Measurements from ENCODE around the gene AMDHD2. TPM values are rescaled to one million over a fixed set of nuclear protein-coding genes. Genes with fewer than 3 reads are reported as not detected.
"Not testable (repeated sequence)": the region's sequence is repeated elsewhere in the genome, so short reads cannot be mapped to it uniquely, and the experiment has no call there.

AMDHD2 gene
- total RNA-seq, 1 donor from 2014 or later, result 11.7 TPM

DNA sequence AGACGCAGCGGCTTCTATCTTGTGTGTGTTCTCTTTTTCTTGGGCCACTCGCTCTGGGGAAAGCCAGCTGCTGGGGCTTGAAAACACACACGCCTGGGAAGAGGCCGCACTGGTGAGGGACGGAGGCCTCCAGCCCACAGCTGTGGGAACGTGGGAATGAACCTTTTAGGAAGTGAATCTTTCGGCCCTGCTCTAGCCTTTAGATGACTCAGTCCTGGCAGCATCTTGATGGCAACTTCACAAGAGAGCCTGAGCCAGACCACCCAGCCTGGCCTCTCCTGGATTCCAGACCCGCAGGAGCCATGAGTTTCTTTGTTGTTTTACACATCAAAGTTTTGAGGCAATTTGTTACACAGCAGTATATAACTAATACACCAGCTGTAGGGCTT lies 15.4 kb downstream of the AMDHD2 start:
- Mint-ChIP-seq H3K27me3 (ENCODE audit: insufficient read depth, low read depth) (peaks cover 20% of the 10 kb centered on the region), H3K4me3 (peak overlapping the region; percentile 63), H3K27ac (no peak overlapping the region), H3K9me3 (no peaks in the 10 kb centered on the region), H3K4me1 (peaks cover 31% of the 10 kb centered on the region), H3K36me3 (no peaks in the 10 kb centered on the region)
- peaks cover 6% of the 10 kb centered on the region for H3F3A ChIP-seq (ENCODE audit: low read depth)
- H3K27me3 ChIP-seq, result peaks cover 13% of the 10 kb centered on the region
- H2AFZ ChIP-seq (replicated peaks), result no peak overlapping the region
- H3K36me3 ChIP-seq, result no peaks in the 10 kb centered on the region
- no peak overlapping the region for H3K9ac ChIP-seq
- H3K9me3 ChIP-seq (ENCODE audit: low read depth), result no peaks in the 10 kb centered on the region
- TF ChIP-seq, protein P1, sequence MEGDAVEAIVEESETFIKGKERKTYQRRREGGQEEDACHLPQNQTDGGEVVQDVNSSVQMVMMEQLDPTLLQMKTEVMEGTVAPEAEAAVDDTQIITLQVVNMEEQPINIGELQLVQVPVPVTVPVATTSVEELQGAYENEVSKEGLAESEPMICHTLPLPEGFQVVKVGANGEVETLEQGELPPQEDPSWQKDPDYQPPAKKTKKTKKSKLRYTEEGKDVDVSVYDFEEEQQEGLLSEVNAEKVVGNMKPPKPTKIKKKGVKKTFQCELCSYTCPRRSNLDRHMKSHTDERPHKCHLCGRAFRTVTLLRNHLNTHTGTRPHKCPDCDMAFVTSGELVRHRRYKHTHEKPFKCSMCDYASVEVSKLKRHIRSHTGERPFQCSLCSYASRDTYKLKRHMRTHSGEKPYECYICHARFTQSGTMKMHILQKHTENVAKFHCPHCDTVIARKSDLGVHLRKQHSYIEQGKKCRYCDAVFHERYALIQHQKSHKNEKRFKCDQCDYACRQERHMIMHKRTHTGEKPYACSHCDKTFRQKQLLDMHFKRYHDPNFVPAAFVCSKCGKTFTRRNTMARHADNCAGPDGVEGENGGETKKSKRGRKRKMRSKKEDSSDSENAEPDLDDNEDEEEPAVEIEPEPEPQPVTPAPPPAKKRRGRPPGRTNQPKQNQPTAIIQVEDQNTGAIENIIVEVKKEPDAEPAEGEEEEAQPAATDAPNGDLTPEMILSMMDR (IDR thresholded peaks at IDR 0.05), result no peak
- no peak for TF ChIP-seq EZH2phosphoT487 (IDR thresholded peaks at IDR 0.05)
- no peak for TF ChIP-seq EZH2 (IDR thresholded peaks at IDR 0.05)
- no peak overlapping the region for H3K4me2 ChIP-seq
- peaks cover 22% of the 10 kb centered on the region for H3K79me2 ChIP-seq (ENCODE audit: low read depth)
- H3K27ac ChIP-seq, result no peak overlapping the region
- H4K20me1 ChIP-seq (ENCODE audit: low read depth), result peaks cover 16% of the 10 kb centered on the region
- H3K4me3 ChIP-seq, result no peak overlapping the region
- DNase-seq (ENCODE audit: low spot score), result no peak
- no peaks in the 10 kb centered on the region for H3K4me1 ChIP-seq

DNA sequence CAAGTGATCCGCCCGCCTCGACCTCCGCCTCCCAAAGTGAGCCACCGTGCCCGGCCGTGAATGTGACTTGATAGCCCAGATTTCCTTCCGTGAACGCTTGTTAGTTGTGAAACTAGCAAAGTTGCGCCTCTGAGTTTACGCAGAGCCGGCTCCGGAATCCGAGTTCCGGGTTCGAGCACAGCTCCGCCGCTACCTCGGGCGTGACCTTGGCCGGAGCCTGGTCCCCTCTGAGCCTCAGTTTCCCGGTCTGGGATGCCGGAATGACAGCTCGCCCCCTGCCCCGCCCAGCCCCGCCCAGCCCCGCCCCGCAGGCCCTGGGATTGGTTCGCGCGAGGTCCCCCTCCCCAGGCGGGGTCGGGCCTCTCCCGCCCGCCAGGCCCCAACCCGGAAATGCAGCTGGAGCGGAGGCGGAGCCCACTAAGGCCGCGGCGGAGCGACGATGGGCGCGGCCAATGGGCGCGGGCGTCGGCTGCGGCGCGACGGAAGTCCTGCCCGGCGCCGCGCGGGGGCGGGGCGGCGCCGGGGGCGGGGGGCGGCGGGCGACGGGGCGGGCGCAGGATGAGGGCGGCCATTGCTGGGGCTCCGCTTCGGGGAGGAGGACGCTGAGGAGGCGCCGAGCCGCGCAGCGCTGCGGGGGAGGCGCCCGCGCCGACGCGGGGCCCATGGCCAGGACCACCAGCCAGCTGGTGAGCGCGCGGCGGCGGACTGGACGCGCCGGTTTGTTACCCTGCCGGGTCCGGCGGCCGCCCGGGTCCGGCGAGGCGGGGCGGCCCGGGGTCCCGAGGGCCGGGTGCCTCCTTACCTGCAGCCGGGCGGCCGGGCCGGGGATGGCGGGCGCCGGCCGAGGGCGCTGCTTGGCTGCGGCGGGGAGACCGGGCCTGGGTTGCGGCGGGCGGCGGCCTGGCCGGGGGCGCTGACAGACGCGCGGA lies 17.5 kb downstream of the AMDHD2 start, which contains the start of gene PDPK1:
PDPK1 (plus strand) TSS at position 571 of the 929 bp plus-strand sequence; CDS start at position 663, 92 bp downstream.
- peaks cover 30% of the 10 kb centered on the region for H3K4me1 Mint-ChIP-seq
- no peaks in the 10 kb centered on the region for H3K9me3 Mint-ChIP-seq
- Histone ChIP-seq H3K79me2 (ENCODE audit: low read depth) (peaks cover 30% of the 10 kb centered on the region), H3K9me3 (ENCODE audit: low read depth) (no peaks in the 10 kb centered on the region), H3K9ac (no peak within 1 kb of the TSS), H3K27me3 (peaks cover 10% of the 10 kb centered on the region), H3K27ac (no peak within 1 kb of the TSS), H3K36me3 (no peaks in the 10 kb centered on the region), H3K4me1 (no peaks in the 10 kb centered on the region), H4K20me1 (ENCODE audit: low read depth) (peaks cover 16% of the 10 kb centered on the region), H2AFZ (replicated peaks) (no peak within 1 kb of the TSS), H3K4me2 (peak within 1 kb of the TSS; percentile 84), H3F3A (ENCODE audit: low read depth) (no peaks in the 10 kb centered on the region), H3K4me3 (peak within 1 kb of the TSS; percentile 64)
- H3K27me3 Mint-ChIP-seq (ENCODE audit: insufficient read depth, low read depth), result peaks cover 15% of the 10 kb centered on the region
- H3K27ac Mint-ChIP-seq, result no peak within 1 kb of the TSS
- H3K36me3 Mint-ChIP-seq, result no peaks in the 10 kb centered on the region
- H3K4me3 Mint-ChIP-seq, result peak within 1 kb of the TSS; percentile 87
- peak; percentile 99 for DNase-seq (ENCODE audit: low spot score)
- TF ChIP-seq EZH2 (IDR thresholded peaks at IDR 0.05) (no peak), EZH2phosphoT487 (IDR thresholded peaks at IDR 0.05) (no peak)
- TF ChIP-seq, protein P1 (IDR thresholded peaks at IDR 0.05), result no peak

DNA sequence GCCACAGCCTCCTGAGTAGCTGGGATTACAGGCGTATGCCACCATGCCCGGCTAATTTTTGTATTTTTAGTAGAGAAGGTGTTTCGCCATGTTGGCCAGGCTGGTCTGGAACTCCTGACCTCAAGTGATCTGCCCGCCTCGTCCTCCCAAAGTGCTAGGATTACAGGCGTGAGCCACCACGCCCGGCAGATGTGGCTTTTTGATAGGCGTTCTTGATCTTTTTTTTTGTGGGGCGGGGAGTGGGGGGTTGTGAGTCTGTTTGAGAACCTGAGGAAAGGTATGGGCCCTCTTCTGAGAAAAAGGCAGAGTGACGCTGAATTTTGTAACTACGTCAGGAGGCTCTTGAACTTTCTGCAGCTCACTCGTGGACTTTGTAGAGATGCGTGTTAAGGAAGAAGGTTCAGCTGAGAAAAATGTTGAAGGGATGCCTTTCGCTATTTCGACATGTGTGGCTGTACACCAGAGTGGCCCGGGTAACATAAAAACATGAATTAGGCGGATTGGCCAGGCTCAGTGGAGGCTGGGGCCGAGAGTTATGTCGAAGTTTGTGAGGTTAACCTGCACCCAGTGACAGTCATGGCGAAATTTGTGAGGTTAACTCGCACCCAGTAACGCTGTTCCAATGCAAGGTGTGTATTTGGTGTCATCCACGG lies 19.1 kb downstream of the AMDHD2 start:
- H3K27ac Mint-ChIP-seq; H3K27me3 Mint-ChIP-seq (ENCODE audit: insufficient read depth, low read depth); H2AFZ ChIP-seq (replicated peaks); H3K36me3 ChIP-seq; H3K9me3 ChIP-seq (ENCODE audit: low read depth); H3K9me3 Mint-ChIP-seq; H3F3A ChIP-seq (ENCODE audit: low read depth); H3K36me3 Mint-ChIP-seq; DNase-seq (ENCODE audit: low spot score); H3K4me1 ChIP-seq; H3K9ac ChIP-seq; H3K27ac ChIP-seq; H3K27me3 ChIP-seq: not testable (repeated sequence)
- peaks cover 36% of the 10 kb centered on the region for H3K79me2 ChIP-seq (ENCODE audit: low read depth)
- peaks cover 22% of the 10 kb centered on the region for H3K4me1 Mint-ChIP-seq
- H3K4me2 ChIP-seq, result peak overlapping the region; percentile 84
- peak overlapping the region; percentile 85 for H3K4me3 Mint-ChIP-seq
- peak overlapping the region; percentile 64 for H3K4me3 ChIP-seq
- H4K20me1 ChIP-seq (ENCODE audit: low read depth), result peaks cover 16% of the 10 kb centered on the region
